CD8-positive, alpha-beta memory T cell (primary cell): ENCODE data around the gene ZNF638. TPM values are rescaled to one million over a fixed set of nuclear protein-coding genes. Genes with fewer than 3 reads are reported as not detected.

Source experiments
- CTCF ChIA-PET: fragments of 350-600 bp; sonication (Branson Sonifier 250); formaldehyde crosslinking; loops from one replicate; lab custom pipeline; 2021; ENCODE audit warnings: antibody characterized with exemption; lab: Charles Lee
- POLR2A ChIA-PET: fragments of 350-600 bp; sonication (Branson Sonifier 250); formaldehyde crosslinking; loops from one replicate; lab custom pipeline; 2021; ENCODE audit warnings: antibody characterized with exemption; lab: Charles Lee
- DNase-seq, 5 donors: peaks; one replicate each; pipeline versions ENCODE4 v3.0.0 to v3.0.0-alpha.2; 2020 to 2022; ENCODE audit warnings: mixed read lengths in 1 of 5
- H3K27ac ChIP-seq: one replicate; pipeline ENCODE4 v1.7.0; 2013; ENCODE audit warnings: low read depth, mild to moderate bottlenecking, low read length, moderate library complexity
- H3K27me3 ChIP-seq: 2 replicates; pipeline ENCODE4 v1.7.0; 2013; ENCODE audit warnings: low read length, mild to moderate bottlenecking; ENCODE audit not compliant: insufficient read depth, poor library complexity, severe bottlenecking
- H3K36me3 ChIP-seq: 2 replicates; pipeline ENCODE4 v1.7.0; 2013; ENCODE audit warnings: mild to moderate bottlenecking, low read length, moderate library complexity; ENCODE audit not compliant: insufficient read depth
- H3K4me1 ChIP-seq: 2 replicates; pipeline ENCODE4 v1.7.0; 2013; ENCODE audit warnings: mild to moderate bottlenecking, low read length, moderate library complexity; ENCODE audit not compliant: insufficient read depth
- H3K4me3 ChIP-seq: 2 replicates; pipeline ENCODE4 v1.7.0; 2013; ENCODE audit warnings: mild to moderate bottlenecking, low read length
- H3K9me3 ChIP-seq: 2 replicates; pipeline ENCODE4 v1.7.0; 2013; ENCODE audit warnings: mild to moderate bottlenecking, low read length
- H3K27ac Mint-ChIP-seq, 8 donors: one replicate each; pipeline ENCODE4 v1.8.0; 2020 to 2021; ENCODE audit warnings: mixed read lengths in 8 of 8, mild to moderate bottlenecking in 6 of 8, inconsistent platforms in 3 of 8, moderate library complexity in 3 of 8
- H3K27me3 Mint-ChIP-seq, 2 donors: one replicate each; pipeline ENCODE4 v1.8.0; 2020 to 2021; ENCODE audit warnings: mixed read lengths in 2 of 2, mild to moderate bottlenecking in 1 of 2, moderate library complexity in 1 of 2
- H3K36me3 Mint-ChIP-seq, 3 donors: one replicate each; pipeline ENCODE4 v1.8.0; 2020 to 2021; ENCODE audit warnings: mixed read lengths in 3 of 3, inconsistent platforms in 1 of 3, mild to moderate bottlenecking in 1 of 3
- H3K4me1 Mint-ChIP-seq, 3 donors: one replicate each; pipeline ENCODE4 v1.8.0; 2020 to 2021; ENCODE audit warnings: mixed read lengths in 3 of 3, inconsistent platforms in 1 of 3, mild to moderate bottlenecking in 1 of 3
- H3K4me3 Mint-ChIP-seq, 7 donors: one replicate each; pipeline ENCODE4 v1.8.0; 2020 to 2021; ENCODE audit warnings: mixed read lengths in 7 of 7, mild to moderate bottlenecking in 6 of 7, moderate library complexity in 4 of 7, inconsistent platforms in 2 of 7
- H3K9me3 Mint-ChIP-seq, 5 donors: one replicate each; pipeline ENCODE4 v1.8.0; 2020 to 2022; ENCODE audit warnings: mixed read lengths in 5 of 5, mild to moderate bottlenecking in 3 of 5, moderate library complexity in 2 of 5, inconsistent platforms in 1 of 5
- polyA plus RNA-seq: library from polyadenylated mRNA; unstranded; fragments of 300-500 nt; fragmentation: Illumina TruSeq; gene quantifications from one replicate; pipeline ENCODE4 v1.2.3, GENCODE V29; 2021
- total RNA-seq, 2 experiments: library from RNA; stranded (reverse); gene quantifications; one replicate each; pipeline ENCODE4 v1.2.3, GENCODE V29; 2021

Gene ZNF638
- total and polyA plus RNA-seq, 3 experiments from 2014 or later: 47.8 to 83.4 (median 77.9) TPM

DNA sequence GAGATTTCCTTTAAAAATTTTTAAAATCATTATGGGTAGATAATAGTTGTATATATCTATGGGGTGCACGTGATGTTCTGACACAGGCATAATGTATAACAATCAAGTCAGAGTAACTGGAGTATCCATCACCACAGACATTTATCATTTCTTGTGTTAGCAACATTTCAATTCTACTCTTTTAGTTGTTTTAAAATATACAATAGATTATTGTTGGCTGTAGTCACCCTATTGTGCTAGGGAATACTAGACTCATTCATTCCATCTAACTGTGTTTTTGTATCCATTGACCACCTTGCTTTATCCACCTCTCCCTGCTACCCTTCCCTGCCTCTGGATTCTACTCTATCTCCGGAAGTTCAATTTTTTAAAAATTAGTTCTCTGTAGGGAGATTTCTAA lies 152.8 kb downstream of the ZNF638 start:
- no peaks in the 10 kb centered on the region for H3K9me3 Mint-ChIP-seq
- CTCF ChIA-PET: no interaction called here
- H3K27ac ChIP-seq: no peak overlapping the region

More for the DNA sequence above, 152.8 kb downstream of the ZNF638 start:
- no peaks in the 10 kb centered on the region for H3K4me1 Mint-ChIP-seq
- no peaks in the 10 kb centered on the region for H3K9me3 ChIP-seq
- POLR2A ChIA-PET: no interaction called here
- no peak overlapping the region for H3K4me3 Mint-ChIP-seq
- H3K4me3 ChIP-seq: no peak overlapping the region
- H3K4me1 ChIP-seq: no peaks in the 10 kb centered on the region
- DNase-seq: no peak
- no peaks in the 10 kb centered on the region for H3K27me3 ChIP-seq
- no peak overlapping the region for H3K27ac Mint-ChIP-seq
- no peaks in the 10 kb centered on the region for H3K36me3 Mint-ChIP-seq
- H3K27me3 Mint-ChIP-seq: peaks cover 0 to 6% of the 10 kb centered on the region in 2 donors
- no peaks in the 10 kb centered on the region for H3K36me3 ChIP-seq

Other genes with a start within 250 kb of the ZNF638 start
- gene MCEE, start 201.6 kb upstream of the ZNF638 start, total RNA-seq: 10 to 100 TPM; 12.3 to 13.5 TPM
- gene MCEE, start 201.6 kb upstream of the ZNF638 start, polyA plus RNA-seq: 21.8 TPM
- 10 to 100 TPM; 57.8 to 65.4 TPM for gene MPHOSPH10, start 201.1 kb upstream of the ZNF638 start, total RNA-seq
- 30.6 TPM for gene MPHOSPH10, start 201.1 kb upstream of the ZNF638 start, polyA plus RNA-seq
- gene PAIP2B, start 104.7 kb upstream of the ZNF638 start, total RNA-seq: 1 to 10 TPM; 2.1 to 2.3 TPM
- 2.2 TPM for gene PAIP2B, start 104.7 kb upstream of the ZNF638 start, polyA plus RNA-seq
- 1 to 10 TPM; 3.6 to 4.8 TPM for gene DYSF, start 121.8 kb downstream of the ZNF638 start, total RNA-seq
- 3.9 TPM for gene DYSF, start 121.8 kb downstream of the ZNF638 start, polyA plus RNA-seq